ENCODE data around the gene ASMTL.

ASMTL gene

GRCh38 chrX:1423215-1423614 lies 29.5 kb downstream of the ASMTL start:
- no peak overlapping the region for H3K9ac ChIP-seq (ENCODE audit: low read length)
- H3K27me3 ChIP-seq (replicated peaks; ENCODE audit: control insufficient read depth, insufficient read depth, low read length), result no peaks in the 10 kb centered on the region
- DNase-seq (ENCODE audit: low read depth), result no peak
- H3K4me1 ChIP-seq (ENCODE audit: control insufficient read depth, insufficient read depth, low read length), result no peaks in the 10 kb centered on the region
- H3K36me3 ChIP-seq (ENCODE audit: control insufficient read depth, insufficient read depth, low read length, severe bottlenecking), result peaks cover 42% of the 10 kb centered on the region
- no peak overlapping the region for H3K4me3 ChIP-seq (ENCODE audit: low read length)
- peaks cover 8% of the 10 kb centered on the region for H3K9me3 ChIP-seq (ENCODE audit: control insufficient read depth, low read length)

- Histone ChIP-seq H3K4me1 (ENCODE audit: control insufficient read depth, insufficient read depth, low read length) (no peaks in the 10 kb centered on the region), H3K27me3 (replicated peaks; ENCODE audit: control insufficient read depth, insufficient read depth, low read length) (no peaks in the 10 kb centered on the region), H3K9ac (ENCODE audit: low read length) (no peak overlapping the region), H3K9me3 (ENCODE audit: control insufficient read depth, low read length) (peaks cover 8% of the 10 kb centered on the region), H3K36me3 (ENCODE audit: control insufficient read depth, insufficient read depth, low read length, severe bottlenecking) (peaks cover 46% of the 10 kb centered on the region), H3K4me3 (ENCODE audit: low read length) (no peak overlapping the region)
- DNase-seq (ENCODE audit: low read depth), result no peak
These were observed 30.6 kb downstream of the ASMTL start for GRCh38 chrX:1422135-1422465.

- DNase-seq (ENCODE audit: low read depth), result no peak
- Histone ChIP-seq H3K4me1 (ENCODE audit: control insufficient read depth, insufficient read depth, low read length) (no peaks in the 10 kb centered on the region), H3K36me3 (ENCODE audit: control insufficient read depth, insufficient read depth, low read length, severe bottlenecking) (peaks cover 49% of the 10 kb centered on the region), H3K4me3 (ENCODE audit: low read length) (no peak overlapping the region), H3K27me3 (replicated peaks; ENCODE audit: control insufficient read depth, insufficient read depth, low read length) (no peaks in the 10 kb centered on the region), H3K9ac (ENCODE audit: low read length) (no peak overlapping the region), H3K9me3 (ENCODE audit: control insufficient read depth, low read length) (peaks cover 8% of the 10 kb centered on the region)
These were observed 31.1 kb downstream of the ASMTL start for GRCh38 chrX:1421433-1422134.

DNA sequence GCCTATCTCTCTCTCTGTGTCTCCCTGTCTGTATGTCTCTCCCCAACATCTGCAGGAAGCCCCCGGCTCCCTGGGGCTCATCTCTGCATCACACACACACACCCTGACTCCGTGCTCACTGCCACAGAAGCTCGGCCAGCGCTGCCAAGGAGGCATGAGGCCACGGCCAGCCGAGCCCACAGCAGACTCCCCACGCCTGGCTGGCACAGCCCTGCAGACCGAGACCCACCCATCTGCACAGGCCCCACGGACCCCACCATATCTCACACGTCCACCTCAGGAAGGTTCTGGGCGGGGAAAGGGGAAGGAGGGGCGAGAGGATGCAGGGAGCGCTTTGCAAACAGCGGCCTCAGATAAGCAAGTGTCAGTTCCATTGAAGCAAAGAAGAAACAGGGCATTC lies 32.3 kb downstream of the ASMTL start:
- Histone ChIP-seq H3K4me3 (ENCODE audit: low read length) (no peak overlapping the region), H3K9ac (ENCODE audit: low read length) (no peak overlapping the region), H3K4me1 (ENCODE audit: control insufficient read depth, insufficient read depth, low read length) (no peaks in the 10 kb centered on the region), H3K36me3 (ENCODE audit: control insufficient read depth, insufficient read depth, low read length, severe bottlenecking) (peaks cover 57% of the 10 kb centered on the region), H3K9me3 (ENCODE audit: control insufficient read depth, low read length) (peaks cover 8% of the 10 kb centered on the region), H3K27me3 (replicated peaks; ENCODE audit: control insufficient read depth, insufficient read depth, low read length) (no peaks in the 10 kb centered on the region)
- no peak for DNase-seq (ENCODE audit: low read depth)

- Histone ChIP-seq H3K27me3 (replicated peaks; ENCODE audit: control insufficient read depth, insufficient read depth, low read length) (no peaks in the 10 kb centered on the region), H3K36me3 (ENCODE audit: control insufficient read depth, insufficient read depth, low read length, severe bottlenecking) (peaks cover 52% of the 10 kb centered on the region), H3K9me3 (ENCODE audit: control insufficient read depth, low read length) (peaks cover 8% of the 10 kb centered on the region), H3K4me1 (ENCODE audit: control insufficient read depth, insufficient read depth, low read length) (no peaks in the 10 kb centered on the region), H3K4me3 (ENCODE audit: low read length) (no peak overlapping the region), H3K9ac (ENCODE audit: low read length) (no peak overlapping the region)
- no peak for DNase-seq (ENCODE audit: low read depth)
These were observed 33.0 kb downstream of the ASMTL start for GRCh38 chrX:1419545-1420355.

GRCh38 chrX:1418901-1419544 lies 33.7 kb downstream of the ASMTL start:
- no peaks in the 10 kb centered on the region for H3K4me1 ChIP-seq (ENCODE audit: control insufficient read depth, insufficient read depth, low read length)
- no peak overlapping the region for H3K4me3 ChIP-seq (ENCODE audit: low read length)
- peaks cover 8% of the 10 kb centered on the region for H3K9me3 ChIP-seq (ENCODE audit: control insufficient read depth, low read length)
- H3K36me3 ChIP-seq (ENCODE audit: control insufficient read depth, insufficient read depth, low read length, severe bottlenecking), result peaks cover 56% of the 10 kb centered on the region
- no peak for DNase-seq (ENCODE audit: low read depth)
- no peak overlapping the region for H3K9ac ChIP-seq (ENCODE audit: low read length)
- no peaks in the 10 kb centered on the region for H3K27me3 ChIP-seq (replicated peaks; ENCODE audit: control insufficient read depth, insufficient read depth, low read length)

DNA sequence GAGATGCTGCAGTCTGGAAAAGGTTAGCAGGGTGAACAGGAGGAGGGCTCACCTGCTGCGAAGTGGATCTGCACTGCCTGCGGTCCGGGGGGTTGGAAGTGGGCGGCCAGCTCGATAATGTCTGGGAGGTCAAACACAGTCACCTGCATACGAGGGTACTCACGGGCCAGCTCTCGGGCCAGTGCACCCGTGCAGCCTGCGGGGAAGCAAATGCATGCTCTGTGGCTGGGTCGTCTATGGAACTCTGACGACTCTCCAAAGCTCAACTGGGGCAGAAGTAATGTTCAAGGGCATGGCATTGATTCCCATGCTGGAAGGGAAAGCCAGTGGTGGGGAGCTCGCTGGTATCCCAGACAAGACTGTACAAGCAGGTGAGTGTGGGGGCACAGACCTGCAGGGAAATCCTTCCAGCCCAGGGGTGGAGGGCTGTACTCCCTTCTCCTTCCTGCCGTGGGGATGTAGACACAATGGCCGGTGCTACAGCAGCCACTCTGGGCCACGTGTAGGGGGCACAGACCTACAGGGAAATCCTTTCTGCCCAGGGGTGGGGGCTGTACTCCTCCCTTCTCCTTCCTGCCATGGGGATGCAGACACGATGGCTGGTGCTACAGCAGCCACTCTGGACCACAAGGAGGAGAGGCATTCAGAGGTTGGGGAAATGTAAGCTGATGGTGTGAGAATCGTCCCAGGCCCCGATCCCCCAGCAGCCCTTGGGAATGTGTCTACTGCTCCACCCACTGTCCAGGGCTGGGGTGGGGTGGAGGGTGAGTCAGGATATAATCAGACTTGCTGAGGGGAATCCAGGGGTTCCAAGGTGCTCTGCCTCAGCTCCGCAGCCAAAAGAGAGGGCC lies 34.6 kb downstream of the ASMTL start:
- Histone ChIP-seq H3K9me3 (ENCODE audit: control insufficient read depth, low read length) (peaks cover 8% of the 10 kb centered on the region), H3K4me3 (ENCODE audit: low read length) (no peak overlapping the region), H3K27me3 (replicated peaks; ENCODE audit: control insufficient read depth, insufficient read depth, low read length) (no peaks in the 10 kb centered on the region), H3K4me1 (ENCODE audit: control insufficient read depth, insufficient read depth, low read length) (no peaks in the 10 kb centered on the region), H3K36me3 (ENCODE audit: control insufficient read depth, insufficient read depth, low read length, severe bottlenecking) (peaks cover 60% of the 10 kb centered on the region), H3K9ac (ENCODE audit: low read length) (no peak overlapping the region)
- DNase-seq (ENCODE audit: low read depth), result no peak

- DNase-seq (ENCODE audit: low read depth), result no peak
- Histone ChIP-seq H3K36me3 (ENCODE audit: control insufficient read depth, insufficient read depth, low read length, severe bottlenecking) (peaks cover 60% of the 10 kb centered on the region), H3K4me1 (ENCODE audit: control insufficient read depth, insufficient read depth, low read length) (no peaks in the 10 kb centered on the region), H3K27me3 (replicated peaks; ENCODE audit: control insufficient read depth, insufficient read depth, low read length) (no peaks in the 10 kb centered on the region), H3K4me3 (ENCODE audit: low read length) (no peak overlapping the region), H3K9ac (ENCODE audit: low read length) (no peak overlapping the region), H3K9me3 (ENCODE audit: control insufficient read depth, low read length) (peaks cover 5% of the 10 kb centered on the region)
These were observed 35.5 kb downstream of the ASMTL start for GRCh38 chrX:1416965-1417760.

DNA sequence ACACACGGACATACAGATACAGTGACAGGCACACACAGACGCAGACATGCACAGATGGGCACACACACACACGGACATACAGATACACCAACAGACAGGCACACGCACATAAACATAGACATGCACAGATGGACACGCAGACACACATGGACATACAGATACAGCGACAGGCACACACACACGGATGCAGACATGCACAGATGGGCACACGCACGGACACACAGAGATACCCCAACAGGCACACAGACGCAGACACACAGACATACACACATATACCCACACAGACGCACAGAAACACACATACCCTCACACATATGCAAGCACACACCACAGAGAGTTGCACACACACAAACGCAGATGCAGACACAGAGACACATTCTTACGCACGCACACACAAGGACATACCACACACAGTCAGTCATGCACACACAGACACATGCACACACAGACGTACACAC lies 36.4 kb downstream of the ASMTL start:
- H3K9ac ChIP-seq (ENCODE audit: low read length), result no peak overlapping the region
- no peaks in the 10 kb centered on the region for H3K9me3 ChIP-seq (ENCODE audit: control insufficient read depth, low read length)
- H3K4me3 ChIP-seq (ENCODE audit: low read length), result no peak overlapping the region
- H3K27me3 ChIP-seq (replicated peaks; ENCODE audit: control insufficient read depth, insufficient read depth, low read length), result no peaks in the 10 kb centered on the region
- peaks cover 55% of the 10 kb centered on the region for H3K36me3 ChIP-seq (ENCODE audit: control insufficient read depth, insufficient read depth, low read length, severe bottlenecking)
- no peak for DNase-seq (ENCODE audit: low read depth)
- no peaks in the 10 kb centered on the region for H3K4me1 ChIP-seq (ENCODE audit: control insufficient read depth, insufficient read depth, low read length)

DNA sequence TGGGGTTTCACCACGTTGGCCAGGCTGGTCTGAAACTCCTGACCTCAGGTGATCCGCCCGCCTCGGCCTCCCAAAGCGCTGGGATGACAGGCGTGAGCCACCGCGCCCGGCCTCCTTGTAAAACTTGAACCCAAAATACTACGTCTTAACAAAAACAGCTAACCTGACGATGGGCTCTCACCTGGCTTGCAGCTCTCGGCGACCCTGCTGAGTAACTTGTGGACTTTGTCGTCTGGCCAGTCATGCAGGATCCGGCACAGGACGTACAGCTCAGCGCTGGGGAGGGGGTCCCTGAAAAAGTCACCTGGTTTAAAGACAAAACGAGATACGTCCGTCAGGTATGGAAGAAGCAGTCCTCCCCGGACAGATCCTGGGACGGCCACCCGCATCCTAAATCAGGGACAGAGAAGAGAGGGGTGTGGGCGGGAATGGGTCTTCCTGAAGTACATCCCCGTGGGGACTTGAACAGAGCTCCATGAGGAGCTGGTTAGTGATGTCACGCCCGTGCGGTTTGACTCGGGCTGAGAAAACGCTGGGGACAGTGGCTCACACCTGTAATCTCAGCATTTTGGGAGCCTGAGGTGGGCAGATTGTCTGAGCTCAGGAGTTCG lies 40.1 kb downstream of the ASMTL start:
- Histone ChIP-seq H3K4me1 (ENCODE audit: control insufficient read depth, insufficient read depth, low read length) (no peaks in the 10 kb centered on the region), H3K36me3 (ENCODE audit: control insufficient read depth, insufficient read depth, low read length, severe bottlenecking) (peaks cover 46% of the 10 kb centered on the region), H3K27me3 (replicated peaks; ENCODE audit: control insufficient read depth, insufficient read depth, low read length) (no peaks in the 10 kb centered on the region), H3K4me3 (ENCODE audit: low read length) (no peak overlapping the region), H3K9me3 (ENCODE audit: control insufficient read depth, low read length) (no peaks in the 10 kb centered on the region), H3K9ac (ENCODE audit: low read length) (no peak overlapping the region)
- no peak for DNase-seq (ENCODE audit: low read depth)
